ENCODE data around the gene FGFR4.
A peak's percentile ranks its signal among the peaks of the same experiment; 100 is the strongest.
"Not testable (repeated sequence)": the region's sequence is repeated elsewhere in the genome, so short reads cannot be mapped to it uniquely, and the experiment has no call there.

The FGFR4 gene

GRCh38 chr5:177086654-177087397, at the start of gene FGFR4:
Gene FGFR4, plus strand, starts transcription at chr5:177086915. Its CDS starts 2,688 bp downstream, at chr5:177089603.
- peak within 1 kb of the TSS; percentile 61 for H3K4me3 ChIP-seq (ENCODE audit: low read depth, low read length)

GRCh38 chr5:177036921-177037320, 49.8 kb upstream of the FGFR4 start:
- H3K4me3 ChIP-seq (ENCODE audit: low read depth, low read length): no peak overlapping the region

DNA sequence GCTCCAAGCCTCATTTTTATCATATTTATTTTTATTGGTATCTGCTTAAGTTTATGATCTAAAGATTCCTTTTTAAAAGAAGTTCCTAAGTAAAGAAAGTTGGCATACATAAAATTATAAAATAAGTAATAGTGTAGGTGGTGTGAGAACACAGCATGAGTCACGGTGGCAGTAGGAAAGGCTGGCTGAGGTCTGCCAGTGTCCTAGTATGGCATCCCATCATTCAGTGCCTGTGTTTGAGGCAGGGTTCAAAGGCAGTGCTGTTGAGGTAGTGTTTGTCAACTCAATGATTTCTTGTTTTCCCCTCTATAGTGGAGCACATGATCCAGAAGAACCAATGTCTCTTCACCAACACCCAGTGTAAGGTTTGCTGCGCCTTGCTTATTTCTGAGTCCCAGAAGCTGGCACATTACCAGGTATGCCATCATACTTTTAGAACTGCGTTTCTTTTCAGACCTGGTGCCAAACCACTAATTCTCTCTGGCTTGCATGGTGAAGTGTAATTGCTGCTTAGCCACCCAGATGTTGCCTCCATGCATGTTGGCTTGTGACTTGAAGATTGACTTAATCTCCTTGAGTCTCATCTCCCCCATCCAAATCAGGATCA, 45.8 kb upstream of the FGFR4 start:
- H3K4me3 ChIP-seq (ENCODE audit: low read depth, low read length): no peak overlapping the region

DNA sequence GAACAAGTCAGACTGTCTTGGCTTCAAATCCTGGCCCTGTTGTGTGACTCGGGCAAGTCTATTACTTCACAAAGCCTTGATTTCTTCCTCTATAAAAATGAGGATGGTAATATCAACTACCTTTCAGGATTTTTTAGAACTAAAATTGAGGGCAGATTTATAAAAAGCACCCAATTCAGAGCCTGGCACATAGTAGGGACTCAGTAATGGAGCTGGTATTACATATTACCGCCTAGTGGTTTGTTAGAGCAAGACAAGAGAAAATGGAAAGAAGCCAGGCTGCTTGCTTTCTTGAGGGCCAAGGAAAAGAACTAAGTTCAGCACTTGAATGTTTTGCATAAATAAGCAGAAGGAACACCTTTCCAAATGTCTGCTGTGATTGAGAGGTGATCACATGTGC, 44.8 kb upstream of the FGFR4 start:
- H3K4me3 ChIP-seq (ENCODE audit: low read depth, low read length): no peak overlapping the region

- no peak overlapping the region for H3K4me3 ChIP-seq (ENCODE audit: low read depth, low read length)
These were observed 43.6 kb upstream of the FGFR4 start for GRCh38 chr5:177043114-177043513.

DNA sequence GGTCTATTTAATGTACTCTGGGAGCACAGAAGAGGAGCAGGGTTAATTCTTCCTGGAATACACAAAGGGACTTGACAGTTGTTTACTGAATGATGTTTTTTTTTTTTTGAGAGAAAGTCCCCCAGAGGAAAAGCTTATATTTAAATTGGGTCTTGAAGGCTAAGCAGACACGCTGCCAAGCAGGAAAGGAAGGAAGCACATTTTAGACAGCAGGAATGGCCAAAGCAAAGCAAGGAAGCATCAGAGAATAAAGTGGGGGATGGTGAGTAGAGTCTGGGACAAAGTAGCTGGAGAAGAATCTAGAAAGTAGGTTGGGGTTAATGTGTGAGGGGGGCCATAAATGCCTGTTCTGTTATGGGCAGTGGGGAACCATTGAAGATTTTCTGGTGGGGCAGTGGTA, 42.8 kb upstream of the FGFR4 start:
- H3K4me3 ChIP-seq (ENCODE audit: low read depth, low read length): no peak overlapping the region

DNA sequence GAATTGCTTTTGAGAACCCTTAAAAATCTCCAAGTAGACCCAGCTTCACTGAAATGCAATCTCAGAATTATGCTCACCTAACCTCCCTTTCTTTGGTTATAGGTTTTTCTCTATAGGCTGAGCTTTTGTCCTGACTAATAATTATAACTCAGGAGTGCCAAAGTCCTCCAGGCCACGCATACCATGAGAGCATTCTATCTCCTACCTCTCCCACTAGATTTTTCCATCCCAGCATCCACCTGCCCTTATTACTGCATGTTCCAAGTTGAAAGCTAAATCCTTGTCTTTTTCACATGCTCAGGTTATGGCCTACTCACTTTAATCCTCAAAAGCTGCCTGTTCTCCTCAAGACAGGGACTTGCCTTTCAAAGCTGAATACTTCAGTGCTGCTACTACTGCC, 42.1 kb upstream of the FGFR4 start:
- H3K4me3 ChIP-seq (ENCODE audit: low read depth, low read length): no peak overlapping the region

DNA sequence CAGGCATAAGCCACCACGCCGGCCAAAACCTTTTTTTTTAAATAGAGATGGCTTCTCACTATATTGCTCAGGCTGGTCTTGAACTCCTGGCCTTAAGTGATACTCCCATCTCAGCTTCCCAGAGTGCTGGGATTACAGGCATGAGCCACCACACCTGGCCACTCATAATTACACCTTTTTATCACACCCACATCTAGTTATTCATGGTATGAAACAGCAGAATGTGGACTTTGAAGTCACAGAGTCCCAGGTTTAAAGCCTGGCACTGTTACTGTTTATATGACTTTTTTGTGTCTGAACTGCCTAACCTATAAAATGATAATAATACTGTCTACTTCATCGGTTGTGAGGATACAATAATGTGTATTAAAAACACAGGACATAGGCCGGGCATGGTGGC, 41.1 kb upstream of the FGFR4 start:
- H3K4me3 ChIP-seq (ENCODE audit: low read depth, low read length): no peak overlapping the region

GRCh38 chr5:177048531-177048930, 38.2 kb upstream of the FGFR4 start:
- not testable (repeated sequence) for H3K4me3 ChIP-seq (ENCODE audit: low read depth, low read length)

DNA sequence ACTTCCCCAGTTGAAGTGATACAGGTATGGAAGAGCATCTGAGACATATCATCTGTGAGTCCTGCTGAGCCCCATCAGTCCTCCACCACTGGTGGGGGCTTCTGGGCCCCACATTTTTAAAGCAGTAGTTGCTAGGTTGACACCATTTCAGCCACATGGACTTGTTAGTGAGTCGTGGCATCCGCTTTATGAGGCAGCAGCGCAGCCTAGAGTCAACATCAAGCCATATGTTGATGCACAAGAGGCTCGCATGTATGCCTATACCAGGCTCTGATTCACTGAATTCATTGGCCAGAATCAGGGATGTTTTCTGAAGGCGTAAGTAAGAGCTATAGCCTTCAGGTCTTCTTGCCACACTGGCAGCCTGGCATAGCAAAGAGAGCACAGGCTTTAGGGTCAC, 37.4 kb upstream of the FGFR4 start:
- H3K4me3 ChIP-seq (ENCODE audit: low read depth, low read length): no peak overlapping the region

GRCh38 chr5:177064500-177065277, 22.0 kb upstream of the FGFR4 start:
- H3K4me3 ChIP-seq (ENCODE audit: low read depth, low read length): no peak overlapping the region

GRCh38 chr5:177065491-177065890, 21.2 kb upstream of the FGFR4 start:
- H3K4me3 ChIP-seq (ENCODE audit: low read depth, low read length): no peak overlapping the region

- H3K4me3 ChIP-seq (ENCODE audit: low read depth, low read length): no peak overlapping the region
These were observed 20.5 kb upstream of the FGFR4 start for GRCh38 chr5:177066224-177066623.

- no peak overlapping the region for H3K4me3 ChIP-seq (ENCODE audit: low read depth, low read length)
These were observed 19.2 kb upstream of the FGFR4 start for GRCh38 chr5:177067503-177067902.

DNA sequence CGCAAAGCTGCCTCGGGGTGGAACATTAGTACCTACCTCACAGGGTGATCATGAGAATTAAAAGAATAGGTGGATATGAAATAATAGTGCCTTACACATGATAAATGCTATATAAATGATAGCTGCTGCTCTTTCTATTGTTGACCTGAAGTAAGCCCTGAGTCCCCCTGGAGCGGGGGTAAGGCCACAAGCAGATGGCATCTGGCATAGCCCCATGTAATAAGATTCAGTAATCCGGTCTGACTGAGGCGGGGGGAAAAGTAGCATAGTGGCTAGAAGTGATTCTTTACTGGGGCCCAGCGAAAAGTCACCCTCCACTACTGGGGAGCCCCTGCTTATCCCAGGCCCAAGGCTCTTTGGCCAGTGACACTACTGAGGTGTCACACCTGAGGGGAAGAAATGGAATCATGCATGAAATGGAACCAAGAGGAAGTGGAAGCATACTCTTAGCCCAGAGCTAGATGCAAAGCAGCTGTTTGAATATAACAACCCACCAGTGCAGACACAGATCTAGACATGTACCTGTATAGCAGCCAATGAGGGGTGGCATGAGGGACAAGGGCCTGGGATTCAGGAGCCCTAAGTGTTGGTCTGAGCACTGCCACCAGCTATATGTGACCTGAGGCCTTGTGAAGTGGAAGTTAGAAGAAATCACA, 16.1 kb upstream of the FGFR4 start:
- no peak overlapping the region for H3K4me3 ChIP-seq (ENCODE audit: low read depth, low read length)

GRCh38 chr5:177071666-177072385, 14.9 kb upstream of the FGFR4 start:
- no peak overlapping the region for H3K4me3 ChIP-seq (ENCODE audit: low read depth, low read length)

GRCh38 chr5:177077335-177077734, 9.4 kb upstream of the FGFR4 start:
- H3K4me3 ChIP-seq (ENCODE audit: low read depth, low read length): no peak overlapping the region

- no peak overlapping the region for H3K4me3 ChIP-seq (ENCODE audit: low read depth, low read length)
These were observed 7.1 kb upstream of the FGFR4 start for GRCh38 chr5:177079606-177080005.

GRCh38 chr5:177080265-177080664, 6.5 kb upstream of the FGFR4 start:
- no peak overlapping the region for H3K4me3 ChIP-seq (ENCODE audit: low read depth, low read length)

- no peak overlapping the region for H3K4me3 ChIP-seq (ENCODE audit: low read depth, low read length)
These were observed 4.9 kb upstream of the FGFR4 start for GRCh38 chr5:177081859-177082258.

- no peak overlapping the region for H3K4me3 ChIP-seq (ENCODE audit: low read depth, low read length)
These were observed 3.4 kb upstream of the FGFR4 start for GRCh38 chr5:177083357-177083756.
